ENCODE data around the gene LHFPL6.
"Not testable (repeated sequence)": the region's sequence is repeated elsewhere in the genome, so short reads cannot be mapped to it uniquely, and the experiment has no call there.

LHFPL6 gene

GRCh38 chr13:39347926-39348901 is 254.8 kb downstream of the LHFPL6 start:
- DNase-seq (ENCODE audit: extremely low read depth, low read depth): no peak
- TF ChIP-seq CTCF (IDR thresholded peaks at IDR 0.05; ENCODE audit: low read depth, low read length): no peak

DNA sequence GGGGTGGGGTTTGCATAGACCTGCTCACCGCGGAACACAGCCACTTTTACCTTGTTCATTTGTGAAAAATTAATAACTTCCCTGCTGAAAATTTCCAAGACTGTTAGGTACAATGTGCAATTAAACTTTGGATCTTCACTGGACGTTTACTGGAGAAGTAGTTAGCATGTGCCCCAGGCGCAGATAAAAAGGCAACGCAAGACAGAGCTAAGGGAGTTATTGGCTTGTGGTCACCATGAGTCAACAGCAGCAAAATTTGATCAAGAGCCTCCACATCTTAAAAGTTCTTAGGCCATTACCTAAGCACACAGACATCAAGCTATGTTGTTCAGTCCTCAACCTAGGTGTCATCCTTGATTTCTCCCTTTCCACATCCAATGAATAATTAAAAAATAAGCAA is 257.0 kb downstream of the LHFPL6 start:
- TF ChIP-seq CTCF (IDR thresholded peaks at IDR 0.05; ENCODE audit: low read depth, low read length): no peak
- DNase-seq (ENCODE audit: extremely low read depth, low read depth): no peak

- DNase-seq (ENCODE audit: extremely low read depth, low read depth): no peak
- no peak for TF ChIP-seq CTCF (IDR thresholded peaks at IDR 0.05; ENCODE audit: low read depth, low read length)
Measured at GRCh38 chr13:39341251-39341650, 261.7 kb downstream of the LHFPL6 start.

DNA sequence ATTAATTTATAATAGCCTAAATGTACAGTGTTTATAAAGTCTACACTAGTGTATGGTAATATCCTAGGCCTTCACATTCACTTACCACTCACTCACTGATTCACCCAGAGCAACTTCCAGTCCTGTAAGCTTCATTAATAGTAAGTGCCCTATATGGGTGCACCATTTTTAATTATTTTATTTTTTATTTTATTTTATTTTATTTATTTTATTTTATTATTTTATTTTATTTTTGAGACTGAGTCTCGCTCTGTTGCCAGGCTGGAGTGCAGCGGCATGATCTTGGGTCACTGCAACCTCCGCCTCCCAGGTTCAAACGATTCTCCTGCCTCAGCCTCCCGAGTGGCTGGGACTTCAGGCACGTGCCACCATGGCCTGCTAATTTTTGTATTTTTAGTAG is 264.9 kb downstream of the LHFPL6 start:
- DNase-seq (ENCODE audit: extremely low read depth, low read depth): not testable (repeated sequence)

DNA sequence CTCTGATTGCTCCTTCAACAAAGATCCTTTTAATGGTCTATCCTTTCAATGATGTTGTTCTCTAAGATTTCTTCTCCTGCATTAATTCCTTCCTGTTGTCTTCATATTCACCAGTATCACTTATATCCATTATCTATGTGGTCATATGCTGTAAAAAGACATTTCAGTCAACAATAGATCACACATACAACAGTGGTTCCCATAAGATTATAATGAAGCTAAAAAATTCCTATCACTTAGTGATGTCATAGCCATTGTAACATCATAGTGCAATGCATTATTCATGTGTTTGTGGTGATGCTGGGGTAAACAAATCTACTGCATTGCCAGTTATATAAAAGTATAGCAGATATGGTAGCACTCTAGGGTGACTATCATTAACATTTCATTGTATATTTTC is 266.1 kb downstream of the LHFPL6 start:
- TF ChIP-seq CTCF (IDR thresholded peaks at IDR 0.05; ENCODE audit: low read depth, low read length): no peak
- no peak for DNase-seq (ENCODE audit: extremely low read depth, low read depth)

- TF ChIP-seq CTCF (IDR thresholded peaks at IDR 0.05; ENCODE audit: low read depth, low read length): no peak
- no peak for DNase-seq (ENCODE audit: extremely low read depth, low read depth)
Measured at GRCh38 chr13:39336207-39336606, 266.8 kb downstream of the LHFPL6 start.

DNA sequence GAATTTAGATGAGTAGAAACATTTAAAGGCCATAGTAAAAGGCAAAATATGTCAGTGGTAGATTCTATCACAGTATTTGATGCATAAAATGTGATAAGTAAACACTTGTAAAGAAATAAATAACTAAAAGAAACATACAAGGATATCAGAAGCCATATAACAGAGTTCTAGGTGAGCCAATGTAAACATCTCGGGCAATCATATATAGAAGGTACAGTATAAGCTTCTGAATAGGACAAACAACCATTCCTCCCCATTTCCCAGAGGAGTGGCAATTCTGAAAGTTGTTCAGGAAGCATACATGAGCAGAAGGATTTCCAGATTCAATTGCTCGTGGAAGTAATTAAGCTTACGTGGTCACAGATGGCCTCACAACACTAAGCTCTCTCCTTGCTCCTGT is 267.3 kb downstream of the LHFPL6 start:
- no peak for DNase-seq (ENCODE audit: extremely low read depth, low read depth)
- no peak for TF ChIP-seq CTCF (IDR thresholded peaks at IDR 0.05; ENCODE audit: low read depth, low read length)

DNA sequence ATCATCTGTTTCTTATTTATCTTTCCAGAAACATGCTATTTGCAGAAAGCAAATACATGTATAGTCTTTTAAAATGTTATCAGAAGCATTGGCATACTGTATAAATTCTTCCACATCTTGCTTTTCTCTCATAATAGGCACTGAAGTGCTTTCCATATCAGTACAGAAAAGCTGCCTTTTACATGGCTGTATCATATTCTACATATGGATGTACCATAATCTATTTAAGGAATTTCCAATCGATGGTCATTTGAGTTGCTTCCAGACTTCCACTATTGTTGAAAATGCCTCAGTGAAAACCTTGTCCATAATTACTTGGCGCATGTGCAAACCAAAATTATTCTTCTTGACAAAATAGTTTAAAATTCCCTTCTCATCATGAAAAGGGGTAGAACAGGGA is 272.5 kb downstream of the LHFPL6 start:
- DNase-seq (ENCODE audit: extremely low read depth, low read depth): no peak
- no peak for TF ChIP-seq CTCF (IDR thresholded peaks at IDR 0.05; ENCODE audit: low read depth, low read length)

All from AG09319 (cell line).